ENCODE data around the gene RNU6-1. TPM values are rescaled to one million over a fixed set of nuclear protein-coding genes. Genes with fewer than 3 reads are reported as not detected.

RNU6-1 gene
- total RNA-seq, 2 donors from 2014 or later: not detected

GRCh38 chr15:67828969-67829646, 10.7 kb downstream of the RNU6-1 start:
- H3K9me3 Mint-ChIP-seq: no peaks in the 10 kb centered on the region
- H3K27ac Mint-ChIP-seq: no peak overlapping the region
- H3K36me3 Mint-ChIP-seq: peaks cover 5 to 8% of the 10 kb centered on the region in 2 donors
- no peak for ATAC-seq
- no peak for DNase-seq (ENCODE audit: low spot score in 2 of 2)

GRCh38 chr15:67828278-67828968, 11.4 kb downstream of the RNU6-1 start:
- Mint-ChIP-seq H3K27ac (no peak overlapping the region), H3K36me3 (peaks cover 5 to 15% of the 10 kb centered on the region in 2 donors), H3K9me3 (no peaks in the 10 kb centered on the region)
- peak in 1 of 2 donors; percentile 16 for DNase-seq (ENCODE audit: low spot score in 2 of 2)
- no peak for ATAC-seq

- H3K27ac Mint-ChIP-seq: no peak overlapping the region
- no peak for ATAC-seq
- H3K9me3 Mint-ChIP-seq: no peaks in the 10 kb centered on the region
- DNase-seq (ENCODE audit: low spot score in 2 of 2): peak in 1 of 2 donors; percentile 13
- H3K36me3 Mint-ChIP-seq: peaks cover 5 to 16% of the 10 kb centered on the region in 2 donors
Measured at GRCh38 chr15:67827562-67828277, 12.1 kb downstream of the RNU6-1 start.

- DNase-seq (ENCODE audit: low spot score in 2 of 2): peak in 1 of 2 donors; percentile 20
- ATAC-seq: no peak
- Mint-ChIP-seq H3K27ac (no peak overlapping the region), H3K36me3 (peaks cover 5 to 16% of the 10 kb centered on the region in 2 donors), H3K9me3 (no peaks in the 10 kb centered on the region)
Measured at GRCh38 chr15:67826717-67827561, 12.9 kb downstream of the RNU6-1 start.

- peak in 1 of 2 donors; percentile 37 for DNase-seq (ENCODE audit: low spot score in 2 of 2)
- Mint-ChIP-seq H3K36me3 (peaks cover 5 to 16% of the 10 kb centered on the region in 2 donors), H3K27ac (peak overlapping the region in 1 of 2 donors; percentile 95), H3K9me3 (no peaks in the 10 kb centered on the region)
- ATAC-seq: no peak
Measured at GRCh38 chr15:67825881-67826716, 13.7 kb downstream of the RNU6-1 start.

GRCh38 chr15:67824976-67825880, 14.6 kb downstream of the RNU6-1 start, which contains the start of gene SKOR1:
Gene SKOR1, plus strand, starts transcription at chr15:67825509. Its CDS starts 94 bp downstream, at chr15:67825603.
- Mint-ChIP-seq H3K9me3 (no peaks in the 10 kb centered on the region), H3K36me3 (peaks cover 5 to 21% of the 10 kb centered on the region in 2 donors), H3K27ac (peak within 1 kb of the TSS in 1 of 2 donors; percentile 95)
- ATAC-seq (no peak), DNase-seq (ENCODE audit: low spot score in 2 of 2) (peak in 1 of 2 donors; percentile 40)

- ATAC-seq (no peak), DNase-seq (ENCODE audit: low spot score in 2 of 2) (peak in 1 of 2 donors; percentile 17)
- Mint-ChIP-seq H3K27ac (peak overlapping the region in 1 of 2 donors; percentile 80), H3K36me3 (peaks cover 5 to 21% of the 10 kb centered on the region in 2 donors), H3K9me3 (no peaks in the 10 kb centered on the region)
Measured at GRCh38 chr15:67824197-67824968, 15.5 kb downstream of the RNU6-1 start.

- H3K36me3 Mint-ChIP-seq: peaks cover 5 to 21% of the 10 kb centered on the region in 2 donors
- no peaks in the 10 kb centered on the region for H3K9me3 Mint-ChIP-seq
- DNase-seq (ENCODE audit: low spot score in 2 of 2) (peak in 1 of 2 donors; percentile 15), ATAC-seq (peak in 1 of 2 donors; percentile 60)
- H3K27ac Mint-ChIP-seq: peak overlapping the region in 1 of 2 donors; percentile 80
Measured at GRCh38 chr15:67823314-67824196, 16.3 kb downstream of the RNU6-1 start.

- DNase-seq (ENCODE audit: low spot score in 2 of 2) (no peak), ATAC-seq (peak; percentile 8 to 37)
- Mint-ChIP-seq H3K9me3 (no peaks in the 10 kb centered on the region), H3K27ac (no peak overlapping the region), H3K36me3 (peaks cover 5 to 21% of the 10 kb centered on the region in 2 donors)
Measured at GRCh38 chr15:67822537-67823313, 17.1 kb downstream of the RNU6-1 start.

- peak in 1 of 2 donors; percentile 24 for DNase-seq (ENCODE audit: low spot score in 2 of 2)
- Mint-ChIP-seq H3K9me3 (no peaks in the 10 kb centered on the region), H3K27ac (peak overlapping the region in 1 of 2 donors; percentile 47), H3K36me3 (peaks cover 5 to 21% of the 10 kb centered on the region in 2 donors)
- no peak for ATAC-seq
Measured at GRCh38 chr15:67821784-67822440, 17.9 kb downstream of the RNU6-1 start.

GRCh38 chr15:67820992-67821783, 18.7 kb downstream of the RNU6-1 start:
- ATAC-seq (peak; percentile 23 to 36), DNase-seq (ENCODE audit: low spot score in 2 of 2) (peak in 1 of 2 donors; percentile 52)
- Mint-ChIP-seq H3K9me3 (no peaks in the 10 kb centered on the region), H3K36me3 (peaks cover 2 to 20% of the 10 kb centered on the region in 2 donors), H3K27ac (peak overlapping the region in 1 of 2 donors; percentile 47)

Data from activated naive CD4-positive, alpha-beta T cell treated with anti-CD3 and anti-CD28 coated beads, Interleukin-2, amount 50 U/mL, for 72 hours (primary cell).